Natural killer cell (primary cell): Measurements from ENCODE around the gene SLC25A42. TPM values are rescaled to one million over a fixed set of nuclear protein-coding genes. Genes with fewer than 3 reads are reported as not detected.

Experiments used
- ATAC-seq, 3 donors: fragments of 150-1000 bp in 2 of 3; fragments of 200-7000 bp in 1 of 3; cut with Tn5 transposase; 1 replicate in 1 of 3; 2 replicates in 2 of 3; pipeline ENCODE4 v1.10.0; 2021; ENCODE audit warnings: mild to moderate bottlenecking in 2 of 3, moderate library complexity in 2 of 3
- DNase-seq, 2 donors: peaks; one replicate each; pipeline versions ENCODE4 v3.0.0 to v3.0.0-alpha.2; 2013 to 2021; ENCODE audit warnings: mixed read lengths in 1 of 2
- H3K27ac ChIP-seq: one replicate; pipeline ENCODE4 v1.5.1; 2013; ENCODE audit warnings: mild to moderate bottlenecking, low read length
- H3K27me3 ChIP-seq: one replicate; pipeline ENCODE4 v1.6.1; 2013; ENCODE audit warnings: low read length; ENCODE audit not compliant: control insufficient read depth, insufficient read depth
- H3K36me3 ChIP-seq: one replicate; pipeline ENCODE4 v1.6.1; 2013; ENCODE audit warnings: low read length; ENCODE audit not compliant: control insufficient read depth, insufficient read depth
- H3K4me1 ChIP-seq: one replicate; pipeline ENCODE4 v1.6.1; 2013; ENCODE audit warnings: low read length; ENCODE audit not compliant: control insufficient read depth, insufficient read depth
- H3K4me3 ChIP-seq: one replicate; pipeline ENCODE4 v1.5.1; 2013; ENCODE audit warnings: low read length
- H3K9me3 ChIP-seq: one replicate; pipeline ENCODE4 v1.6.1; 2013; ENCODE audit warnings: low read length; ENCODE audit not compliant: control insufficient read depth, insufficient read depth
- H3K27ac Mint-ChIP-seq, 2 donors: one replicate each; pipeline ENCODE4 v1.8.0; 2022; ENCODE audit warnings: mild to moderate bottlenecking in 2 of 2, mixed read lengths in 2 of 2, moderate library complexity in 1 of 2
- H3K27me3 Mint-ChIP-seq, 2 donors: one replicate each; pipeline ENCODE4 v1.8.0; 2022; ENCODE audit warnings: low read depth in 2 of 2, mixed read lengths in 2 of 2
- H3K36me3 Mint-ChIP-seq: one replicate; pipeline ENCODE4 v1.8.0; 2022; ENCODE audit warnings: mixed read lengths
- H3K4me1 Mint-ChIP-seq, 2 donors: one replicate each; pipeline ENCODE4 v1.8.0; 2022; ENCODE audit warnings: mixed read lengths in 2 of 2
- H3K4me3 Mint-ChIP-seq: one replicate; pipeline ENCODE4 v1.8.0; 2022; ENCODE audit warnings: mild to moderate bottlenecking, moderate library complexity, mixed read lengths
- H3K9me3 Mint-ChIP-seq, 2 donors: one replicate each; pipeline ENCODE4 v1.8.0; 2022; ENCODE audit warnings: mixed read lengths in 2 of 2
- CTCF ChIP-seq: fragments of 200-600 bp; IDR thresholded peaks from one replicate; pipeline ENCODE4 v1.8.0; 2022; ENCODE audit warnings: antibody characterized with exemption
- WGBS: methylation state at CpG from one replicate; pipeline ENCODE4 v1.1.7; 2013; ENCODE audit warnings: missing lambda C conversion rate; ENCODE audit not compliant: insufficient coverage; 5-methylcytosine and 5-hydroxymethylcytosine counted together
- intact Hi-C: fragments of 100-400 bp; cut with micrococcal nuclease; formaldehyde crosslinking; loops from one replicate; pipeline ENCODE4 v1.14.2; 2022
- total RNA-seq, 4 donors: library from RNA; stranded (reverse); fragments of 120-200 nt in 1 of 4; gene quantifications; one replicate each; pipeline versions ENCODE4 v1.2.3 to v1.2.4, GENCODE V29; 2013 to 2022

The SLC25A42 gene
- total RNA-seq, 3 donors from 2014 or later (not counting 1 experiment from before 2014, with no cell fraction given), result 34.6 to 50.3 (median 41.8) TPM

- Histone ChIP-seq H3K27ac (no peak overlapping the region), H3K9me3 (no peaks in the 10 kb centered on the region), H3K4me1 (peaks cover 33% of the 10 kb centered on the region), H3K4me3 (no peak overlapping the region), H3K27me3 (no peaks in the 10 kb centered on the region), H3K36me3 (peaks cover 9% of the 10 kb centered on the region)
- ATAC-seq (no peak), DNase-seq (no peak)
- Mint-ChIP-seq H3K4me1 (peaks cover 28 to 39% of the 10 kb centered on the region in 2 donors), H3K27me3 (no peaks in the 10 kb centered on the region), H3K27ac (no peak overlapping the region), H3K4me3 (no peak overlapping the region), H3K9me3 (no peaks in the 10 kb centered on the region), H3K36me3 (no peaks in the 10 kb centered on the region)
- intact Hi-C loops, result no loop called here
- TF ChIP-seq CTCF, result no peak
- WGBS, result 97% methylated on average over 8 of the region's 8 CpGs
Measured at GRCh38 chr19:19071897-19072296, 8.1 kb downstream of the SLC25A42 start.

- no peak for DNase-seq
- H3K4me3 ChIP-seq, result no peak overlapping the region
- no peaks in the 10 kb centered on the region for H3K27me3 Mint-ChIP-seq
- H3K4me1 Mint-ChIP-seq, result peaks cover 39% of the 10 kb centered on the region in 2 donors
- no peaks in the 10 kb centered on the region for H3K9me3 Mint-ChIP-seq
- H3K27ac Mint-ChIP-seq, result peak overlapping the region in 1 of 2 donors; percentile 5
- peaks cover 13% of the 10 kb centered on the region for H3K4me1 ChIP-seq
- ATAC-seq, result no peak
- peaks cover 11% of the 10 kb centered on the region for H3K36me3 ChIP-seq
- 90% methylated on average over 13 of the region's 13 CpGs for WGBS
- no peaks in the 10 kb centered on the region for H3K9me3 ChIP-seq
- H3K27me3 ChIP-seq, result no peaks in the 10 kb centered on the region
- H3K36me3 Mint-ChIP-seq, result no peaks in the 10 kb centered on the region
- no peak overlapping the region for H3K27ac ChIP-seq
- no peak for TF ChIP-seq CTCF
- H3K4me3 Mint-ChIP-seq, result no peak overlapping the region
- intact Hi-C loops, result no loop called here
Measured at GRCh38 chr19:19074196-19074882, 10.5 kb downstream of the SLC25A42 start.

GRCh38 chr19:19075126-19075525 is 11.3 kb downstream of the SLC25A42 start:
- Histone ChIP-seq H3K27ac (no peak overlapping the region), H3K4me3 (no peak overlapping the region), H3K27me3 (no peaks in the 10 kb centered on the region), H3K36me3 (peaks cover 13% of the 10 kb centered on the region), H3K4me1 (peaks cover 9% of the 10 kb centered on the region), H3K9me3 (no peaks in the 10 kb centered on the region)
- H3K36me3 Mint-ChIP-seq, result no peaks in the 10 kb centered on the region
- ATAC-seq (no peak), DNase-seq (no peak)
- no peak for TF ChIP-seq CTCF
- 98% methylated on average over 6 of the region's 8 CpGs for WGBS
- H3K9me3 Mint-ChIP-seq, result no peaks in the 10 kb centered on the region
- H3K4me3 Mint-ChIP-seq, result no peak overlapping the region
- intact Hi-C loops, result no loop called here
- no peak overlapping the region for H3K27ac Mint-ChIP-seq
- H3K27me3 Mint-ChIP-seq, result no peaks in the 10 kb centered on the region
- peaks cover 41 to 42% of the 10 kb centered on the region in 2 donors for H3K4me1 Mint-ChIP-seq

DNA sequence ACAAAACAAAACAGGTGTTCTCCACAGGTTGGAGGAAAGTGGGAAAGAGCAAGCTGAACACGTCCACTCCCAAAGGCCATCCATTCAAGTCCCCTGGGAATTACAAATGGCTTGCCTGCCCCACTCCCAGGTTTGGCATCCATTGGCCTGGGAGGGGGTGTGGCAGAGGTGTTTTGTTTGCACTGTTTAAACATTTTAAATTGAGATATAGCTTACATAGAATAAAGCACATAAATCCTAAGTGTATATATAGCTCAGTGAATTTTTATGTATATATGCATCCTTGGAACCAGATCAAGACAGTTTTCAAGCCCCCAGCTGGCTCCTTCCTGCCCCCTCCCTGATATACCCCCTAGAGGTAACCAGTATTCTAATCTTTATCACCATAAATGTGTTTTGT is 12.7 kb downstream of the SLC25A42 start:
- TF ChIP-seq CTCF, result no peak
- no peaks in the 10 kb centered on the region for H3K27me3 Mint-ChIP-seq
- no peak for DNase-seq
- no peaks in the 10 kb centered on the region for H3K36me3 Mint-ChIP-seq
- no peaks in the 10 kb centered on the region for H3K27me3 ChIP-seq
- no peaks in the 10 kb centered on the region for H3K9me3 ChIP-seq
- peaks cover 13% of the 10 kb centered on the region for H3K36me3 ChIP-seq
- ATAC-seq, result no peak
- intact Hi-C loops, result no loop called here
- H3K4me3 ChIP-seq, result no peak overlapping the region
- H3K27ac ChIP-seq, result no peak overlapping the region
- peaks cover 48% of the 10 kb centered on the region in 2 donors for H3K4me1 Mint-ChIP-seq
- H3K4me1 ChIP-seq, result peaks cover 9% of the 10 kb centered on the region
- no peak overlapping the region for H3K4me3 Mint-ChIP-seq
- no peaks in the 10 kb centered on the region for H3K9me3 Mint-ChIP-seq
- WGBS, result 80% methylated on average over 1 of the region's 1 CpG
- H3K27ac Mint-ChIP-seq, result no peak overlapping the region
